ENCODE measurements around the gene HSPA1A. TPM values are rescaled to one million over a fixed set of nuclear protein-coding genes. Genes with fewer than 3 reads are reported as not detected.

The HSPA1A gene
- total RNA-seq, 4 donors from 2014 or later, result 85.8 to 205 (median 111) TPM

- Histone ChIP-seq H3K9me3 (no peaks in the 10 kb centered on the region), H3K4me3 (peak overlapping the region; percentile 64 to 99 (median 82)), H3K27me3 (no peaks in the 10 kb centered on the region), H3K4me1 (peaks cover 24 to 26% of the 10 kb centered on the region in 2 donors), H3K36me3 (peaks cover 0 to 23% of the 10 kb centered on the region in 2 donors), H3K27ac (peak overlapping the region; percentile 85 to 97 (median 93))
- TF ChIP-seq, protein P1, sequence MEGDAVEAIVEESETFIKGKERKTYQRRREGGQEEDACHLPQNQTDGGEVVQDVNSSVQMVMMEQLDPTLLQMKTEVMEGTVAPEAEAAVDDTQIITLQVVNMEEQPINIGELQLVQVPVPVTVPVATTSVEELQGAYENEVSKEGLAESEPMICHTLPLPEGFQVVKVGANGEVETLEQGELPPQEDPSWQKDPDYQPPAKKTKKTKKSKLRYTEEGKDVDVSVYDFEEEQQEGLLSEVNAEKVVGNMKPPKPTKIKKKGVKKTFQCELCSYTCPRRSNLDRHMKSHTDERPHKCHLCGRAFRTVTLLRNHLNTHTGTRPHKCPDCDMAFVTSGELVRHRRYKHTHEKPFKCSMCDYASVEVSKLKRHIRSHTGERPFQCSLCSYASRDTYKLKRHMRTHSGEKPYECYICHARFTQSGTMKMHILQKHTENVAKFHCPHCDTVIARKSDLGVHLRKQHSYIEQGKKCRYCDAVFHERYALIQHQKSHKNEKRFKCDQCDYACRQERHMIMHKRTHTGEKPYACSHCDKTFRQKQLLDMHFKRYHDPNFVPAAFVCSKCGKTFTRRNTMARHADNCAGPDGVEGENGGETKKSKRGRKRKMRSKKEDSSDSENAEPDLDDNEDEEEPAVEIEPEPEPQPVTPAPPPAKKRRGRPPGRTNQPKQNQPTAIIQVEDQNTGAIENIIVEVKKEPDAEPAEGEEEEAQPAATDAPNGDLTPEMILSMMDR (IDR thresholded peaks at IDR 0.05 in 4 of 5, conservative IDR thresholded peaks at IDR 0.05 in 1 of 5), result no peak
- no peak for TF ChIP-seq POLR2A (IDR thresholded peaks at IDR 0.05)
- no peak for DNase-seq
- in situ Hi-C loops (cut with MboI; ENCODE audit: low sequenced_read_pairs in 4 of 4) (no loop called here), intact Hi-C loops (cut with DNase I; ENCODE audit: low total_unique reads) (loop anchor here (2.0 kb wide), 2 partner anchors 54 to 68 kb away; partner anchors contain the start of genes MSH5 and NEU1)
- ATAC-seq, result no peak
These were observed 21.0 kb upstream of the HSPA1A start for GRCh38 chr6:31794294-31794865.

- H3K9me3 ChIP-seq, result no peaks in the 10 kb centered on the region
- intact Hi-C loops (cut with DNase I; ENCODE audit: low total_unique reads) (loop anchor here (1.0 to 2.0 kb wide), 3 partner anchors 35 to 68 kb away; partner anchors contain the start of genes MSH5 and NEU1), in situ Hi-C loops (cut with MboI; ENCODE audit: low sequenced_read_pairs in 4 of 4) (no loop called here)
- DNase-seq (no peak), ATAC-seq (peak; percentile 40 to 42)
- peaks cover 0 to 23% of the 10 kb centered on the region in 2 donors for H3K36me3 ChIP-seq
- peak overlapping the region; percentile 64 to 99 (median 82) for H3K4me3 ChIP-seq
- H3K4me1 ChIP-seq, result peaks cover 24 to 26% of the 10 kb centered on the region in 2 donors
- no peaks in the 10 kb centered on the region for H3K27me3 ChIP-seq
- peak overlapping the region; percentile 85 to 97 (median 93) for H3K27ac ChIP-seq
- TF ChIP-seq, protein P1 (IDR thresholded peaks at IDR 0.05 in 4 of 5, conservative IDR thresholded peaks at IDR 0.05 in 1 of 5), result no peak
- TF ChIP-seq POLR2A (IDR thresholded peaks at IDR 0.05), result no peak
These were observed 20.3 kb upstream of the HSPA1A start for GRCh38 chr6:31794866-31795615.

- peaks cover 24 to 26% of the 10 kb centered on the region in 2 donors for H3K4me1 ChIP-seq
- in situ Hi-C loops (cut with MboI; ENCODE audit: low sequenced_read_pairs in 4 of 4) (no loop called here), intact Hi-C loops (cut with DNase I; ENCODE audit: low total_unique reads) (loop anchor here (1.0 to 2.0 kb wide), 4 partner anchors 11 to 67 kb away; partner anchors contain the start of genes LSM2, MSH5 and NEU1)
- DNase-seq (peak; percentile 86 to 89), ATAC-seq (peak; percentile 86 to 92)
- H3K27ac ChIP-seq, result peak within 1 kb of the TSS; percentile 85 to 97 (median 93)
- H3K27me3 ChIP-seq, result no peaks in the 10 kb centered on the region
- H3K36me3 ChIP-seq, result peaks cover 0 to 21% of the 10 kb centered on the region in 2 donors
- H3K9me3 ChIP-seq, result no peaks in the 10 kb centered on the region
- H3K4me3 ChIP-seq, result peak within 1 kb of the TSS; percentile 64 to 99 (median 82)
- TF ChIP-seq, protein P1 (IDR thresholded peaks at IDR 0.05 in 4 of 5, conservative IDR thresholded peaks at IDR 0.05 in 1 of 5), result peak; percentile 86 to 97 (median 95)
- TF ChIP-seq POLR2A (IDR thresholded peaks at IDR 0.05), result peak; percentile 79 to 89
These were observed 19.6 kb upstream of the HSPA1A start, which contains the start of gene VARS1 for GRCh38 chr6:31795616-31796298. Gene VARS1 (minus strand): TSS chr6:31795752. CDS start chr6:31795217, 535 bp downstream.

GRCh38 chr6:31796993-31797385 is 18.4 kb upstream of the HSPA1A start:
- DNase-seq (no peak), ATAC-seq (no peak)
- TF ChIP-seq POLR2A (IDR thresholded peaks at IDR 0.05), result no peak
- TF ChIP-seq, protein P1 (IDR thresholded peaks at IDR 0.05 in 4 of 5, conservative IDR thresholded peaks at IDR 0.05 in 1 of 5), result no peak
- Histone ChIP-seq H3K4me1 (peaks cover 24 to 26% of the 10 kb centered on the region in 2 donors), H3K4me3 (no peak overlapping the region), H3K27ac (peak overlapping the region; percentile 85 to 97 (median 93)), H3K27me3 (no peaks in the 10 kb centered on the region), H3K9me3 (no peaks in the 10 kb centered on the region), H3K36me3 (peaks cover 0 to 16% of the 10 kb centered on the region in 2 donors)
- intact Hi-C loops (cut with DNase I; ENCODE audit: low total_unique reads), result loop anchor here (1.0 kb wide), 1 partner anchor 9 kb away; the partner anchor contains the start of gene LSM2
- in situ Hi-C loops (cut with MboI; ENCODE audit: low sequenced_read_pairs in 4 of 4), result no loop called here

All from gastrocnemius medialis (tissue), 4 donors.